Panc1 (cell line): ENCODE data around the gene KLK8. TPM values are rescaled to one million over a fixed set of nuclear protein-coding genes. Genes with fewer than 3 reads are reported as not detected.

Experiments
- ATAC-seq: fragments of 200-7000 bp; cut with Tn5 transposase; 2 replicates; pipeline ENCODE4 v1.9.1; 2020; ENCODE audit warnings: mild to moderate bottlenecking, moderate library complexity
- BruUV-seq: library from RNA; stranded (reverse); fragments of 400-500 nt; replicated peaks from 2 replicates; lab custom pipeline; 2021; lab: Mats Ljungman, UMichigan
- CTCF ChIA-PET: fragments of 300-600 bp; sonication (Branson Sonifier 250); formaldehyde crosslinking; loops from one replicate; lab custom pipeline; 2022; ENCODE audit warnings: antibody characterized with exemption; lab: Charles Lee
- POLR2A ChIA-PET: fragments of 300-600 bp; sonication (Branson Sonifier 250); formaldehyde crosslinking; loops from one replicate; lab custom pipeline; 2022; ENCODE audit warnings: antibody characterized with exemption; lab: Charles Lee
- DNase-seq: peaks from one replicate; pipeline ENCODE4 v3.0.0-alpha.2; 2010; ENCODE audit warnings: low read depth, low spot score
- H3K27ac ChIP-seq: 2 replicates; pipeline ENCODE4 v1.5.1; 2011; ENCODE audit warnings: mild to moderate bottlenecking, low read length, inconsistent platforms
- H3K27me3 ChIP-seq: fragments of 200-500 bp; sonication (Bioruptor generic); 2 replicates; pipeline ENCODE4 v1.6.0; 2014; ENCODE audit warnings: low read length, inconsistent platforms; ENCODE audit not compliant: control insufficient read depth, insufficient read depth
- H3K36me3 ChIP-seq: fragments of 200-500 bp; sonication (Bioruptor generic); 2 replicates; pipeline ENCODE4 v1.5.1; 2014; ENCODE audit warnings: inconsistent platforms, mild to moderate bottlenecking, low read length, moderate library complexity; ENCODE audit not compliant: control insufficient read depth, insufficient read depth
- H3K4me1 ChIP-seq: 2 replicates; pipeline ENCODE4 v1.5.1; 2011; ENCODE audit warnings: inconsistent platforms, mild to moderate bottlenecking, low read length, moderate library complexity; ENCODE audit not compliant: control insufficient read depth, insufficient read depth
- H3K4me3 ChIP-seq, 2 experiments: 2 replicates each; pipeline ENCODE4 v1.5.1; 2011 to 2012; ENCODE audit warnings: low read depth in 2 of 2, low read length in 2 of 2, mild to moderate bottlenecking in 2 of 2, inconsistent platforms in 1 of 2, moderate library complexity in 1 of 2
- H3K9me3 ChIP-seq: fragments of 200-500 bp; sonication (Bioruptor generic); 2 replicates; pipeline ENCODE4 v1.5.1; 2014; ENCODE audit warnings: low read depth, mild to moderate bottlenecking, inconsistent platforms, low read length, moderate library complexity; ENCODE audit not compliant: control insufficient read depth, insufficient read depth
- CTCF ChIP-seq: fragments of 450-650 bp; IDR thresholded peaks from 2 replicates; pipeline ENCODE4 v1.5.1; 2017; ENCODE audit warnings: mild to moderate bottlenecking
- POLR2AphosphoS5 ChIP-seq: IDR thresholded peaks from 2 replicates; pipeline ENCODE4 v1.6.1; 2012; ENCODE audit warnings: mild to moderate bottlenecking, low read depth, low read length, moderate library complexity
- REST ChIP-seq, 2 experiments: IDR thresholded peaks; 2 replicates each; pipeline ENCODE4 v1.6.1; 2011 to 2012; ENCODE audit warnings: low read depth in 2 of 2, control low read depth in 1 of 2, low read length in 1 of 2, mild to moderate bottlenecking in 1 of 2, moderate library complexity in 1 of 2; ENCODE audit not compliant: insufficient read depth in 1 of 2
- SIN3A ChIP-seq: IDR thresholded peaks from 2 replicates; pipeline ENCODE4 v1.6.1; 2012; ENCODE audit warnings: low read depth, mild to moderate bottlenecking, low read length, moderate library complexity, borderline replicate concordance; ENCODE audit not compliant: insufficient read depth
- TCF7L2 ChIP-seq: IDR thresholded peaks from 2 replicates; pipeline ENCODE4 v1.6.1; 2011; ENCODE audit warnings: mild to moderate bottlenecking, low read depth, low read length, inconsistent platforms
- in situ Hi-C: cut with HindIII; loops from 2 replicates; pipeline ENCODE4 v1.10.0; 2016; ENCODE audit warnings: low sequenced_read_pairs, low pct_unique_long_range_greater_than_20kb
- intact Hi-C: fragments of 100-400 bp; cut with micrococcal nuclease; formaldehyde crosslinking; loops from one replicate; pipeline ENCODE4 v1.10.0; 2022; ENCODE audit not compliant: unreplicated experiment
- total RNA-seq: library from RNA; stranded (reverse); gene quantifications from one replicate; pipeline ENCODE4 v1.2.1, GENCODE V29; 2021; ENCODE audit not compliant: unreplicated experiment

The KLK8 gene
- total RNA-seq, 1 experiment from 2014 or later = not detected

GRCh38 chr19:50947123-50947522 is 54.3 kb downstream of the KLK8 start:
- ChIA-PET CTCF (interaction anchor here (0.7 kb wide), 1 partner anchor 70 kb away, joined by 3 read pairs; no protein-coding TSS in a partner anchor), POLR2A (no interaction called here)
- no TSS peak for BruUV-seq
- Histone ChIP-seq H3K36me3 (no peaks in the 10 kb centered on the region), H3K4me3 (no peak overlapping the region), H3K4me1 (no peaks in the 10 kb centered on the region), H3K27me3 (no peaks in the 10 kb centered on the region), H3K27ac (no peak overlapping the region), H3K9me3 (no peaks in the 10 kb centered on the region)
- no peak for ATAC-seq
- TF ChIP-seq SIN3A (no peak), TCF7L2 (no peak), CTCF (no peak), REST (IDR thresholded peaks at IDR 0.05; ENCODE audit: insufficient read depth in 1 of 2, low read depth in 2 of 2, low read length in 1 of 2) (no peak), POLR2AphosphoS5 (no peak)
- DNase-seq = no peak
- in situ Hi-C loops (no loop called here), intact Hi-C loops (no loop called here)

Other genes starting within 250 kb of the KLK8 start
- gene GPR32, start 231.1 kb downstream of the KLK8 start, total RNA-seq = not detected
- not detected for gene ACP4, start 211.2 kb downstream of the KLK8 start, total RNA-seq
- gene KLK1, start 177.8 kb downstream of the KLK8 start, total RNA-seq = 0.31 TPM
- not detected for gene KLK15, start 168.0 kb downstream of the KLK8 start, total RNA-seq
- gene KLK3, start 146.7 kb downstream of the KLK8 start, total RNA-seq = not detected
- gene KLK2, start 128.2 kb downstream of the KLK8 start, total RNA-seq = not detected
- not detected for gene KLK4, start 90.2 kb downstream of the KLK8 start, total RNA-seq
- not detected for gene KLK5, start 48.6 kb downstream of the KLK8 start, total RNA-seq
- not detected for gene KLK6, start 32.0 kb downstream of the KLK8 start, total RNA-seq
- not detected for gene KLK7, start 17.7 kb downstream of the KLK8 start, total RNA-seq
- not detected for gene KLK10, start 18.1 kb upstream of the KLK8 start, total RNA-seq
- not detected for gene KLK11, start 25.0 kb upstream of the KLK8 start, total RNA-seq
- not detected for gene KLK12, start 33.4 kb upstream of the KLK8 start, total RNA-seq
- not detected for gene KLK13, start 63.5 kb upstream of the KLK8 start, total RNA-seq
- not detected for gene KLK14, start 81.3 kb upstream of the KLK8 start, total RNA-seq
- gene CTU1, start 106.8 kb upstream of the KLK8 start, total RNA-seq = 9.3 TPM
- not detected for gene SIGLEC9, start 123.3 kb upstream of the KLK8 start, total RNA-seq
- gene SIGLEC7, start 140.7 kb upstream of the KLK8 start, total RNA-seq = not detected
- 0.13 TPM for gene CD33, start 223.5 kb upstream of the KLK8 start, total RNA-seq
- gene SIGLECL1, start 249.5 kb upstream of the KLK8 start, total RNA-seq = not detected